Measurements from ENCODE around the gene BID. TPM values are rescaled to one million over a fixed set of nuclear protein-coding genes. Genes with fewer than 3 reads are reported as not detected.

Gene BID
- total RNA-seq, 2 donors from 2014 or later = 11.8 to 13.0 TPM

DNA sequence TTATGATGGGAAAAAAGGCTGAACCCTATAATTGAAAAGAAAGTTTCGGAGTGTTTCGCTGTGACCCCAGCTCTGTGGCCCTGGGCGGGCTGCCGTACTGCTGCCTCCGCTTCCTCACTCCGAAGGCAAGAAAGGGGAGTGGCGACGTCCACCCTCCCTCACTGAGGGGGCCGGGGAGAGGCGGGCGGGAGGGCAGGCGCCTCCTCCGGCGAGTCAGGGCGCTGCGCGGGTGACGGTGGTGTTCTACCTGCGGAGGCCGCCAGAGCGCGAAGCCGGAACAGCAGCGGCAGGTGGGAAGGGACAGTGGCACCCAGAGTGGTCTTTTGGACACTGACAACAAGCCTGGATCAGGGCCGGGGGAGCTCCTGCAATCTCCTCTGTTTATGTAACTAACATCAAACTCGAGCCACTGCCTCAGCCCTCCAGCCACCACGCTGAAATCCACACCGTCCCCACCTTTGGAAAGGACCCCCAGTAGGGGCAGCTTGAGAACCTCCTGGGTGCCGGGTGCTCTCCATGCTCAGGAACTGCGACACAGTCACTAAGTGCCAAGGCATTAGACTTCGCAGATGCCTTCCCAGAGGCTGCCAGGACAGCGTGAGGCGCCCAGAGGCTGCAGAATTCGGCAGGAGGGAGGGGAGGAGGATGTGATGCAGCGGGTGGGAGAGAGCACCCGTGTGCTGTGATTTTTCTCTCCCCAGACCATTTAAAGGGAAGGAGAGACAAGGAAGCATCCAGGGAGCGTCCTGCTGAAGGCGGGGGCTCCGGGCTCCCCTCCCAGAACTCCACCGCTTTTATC lies 25.5 kb downstream of the BID start:
- DNase-seq (ENCODE audit: low spot score) = peak; percentile 68
- intact Hi-C loops (cut with DNase I) = loop anchor here in 1 of 2 donors (1.0 kb wide), 1 partner anchor 18 kb away; no protein-coding TSS in a partner anchor

GRCh38 chr22:17746916-17747315 lies 27.4 kb downstream of the BID start:
- DNase-seq (ENCODE audit: low spot score) = no peak
- intact Hi-C loops (cut with DNase I) = no loop called here

DNA sequence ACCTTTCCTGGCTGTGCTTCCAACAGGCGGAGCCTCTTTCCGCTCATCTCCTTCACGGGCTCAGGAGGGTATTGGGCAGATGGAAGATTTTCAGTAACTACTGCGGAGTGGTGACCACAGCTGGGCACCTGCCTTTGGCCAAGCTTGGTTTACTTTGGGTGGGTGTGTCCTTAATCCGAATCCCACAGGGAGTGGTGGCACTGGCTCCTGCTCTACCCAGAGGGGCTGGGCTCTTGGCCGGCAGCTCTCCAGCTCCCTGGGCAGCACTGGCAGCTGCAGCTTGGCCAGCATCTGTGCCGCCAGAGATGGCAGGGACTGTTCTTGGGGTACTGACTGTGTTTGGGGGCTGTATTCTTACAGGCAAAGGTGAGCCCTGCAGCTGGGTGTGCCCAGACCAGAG lies 29.8 kb downstream of the BID start:
- intact Hi-C loops (cut with DNase I) = no loop called here
- DNase-seq (ENCODE audit: low spot score) = no peak

DNA sequence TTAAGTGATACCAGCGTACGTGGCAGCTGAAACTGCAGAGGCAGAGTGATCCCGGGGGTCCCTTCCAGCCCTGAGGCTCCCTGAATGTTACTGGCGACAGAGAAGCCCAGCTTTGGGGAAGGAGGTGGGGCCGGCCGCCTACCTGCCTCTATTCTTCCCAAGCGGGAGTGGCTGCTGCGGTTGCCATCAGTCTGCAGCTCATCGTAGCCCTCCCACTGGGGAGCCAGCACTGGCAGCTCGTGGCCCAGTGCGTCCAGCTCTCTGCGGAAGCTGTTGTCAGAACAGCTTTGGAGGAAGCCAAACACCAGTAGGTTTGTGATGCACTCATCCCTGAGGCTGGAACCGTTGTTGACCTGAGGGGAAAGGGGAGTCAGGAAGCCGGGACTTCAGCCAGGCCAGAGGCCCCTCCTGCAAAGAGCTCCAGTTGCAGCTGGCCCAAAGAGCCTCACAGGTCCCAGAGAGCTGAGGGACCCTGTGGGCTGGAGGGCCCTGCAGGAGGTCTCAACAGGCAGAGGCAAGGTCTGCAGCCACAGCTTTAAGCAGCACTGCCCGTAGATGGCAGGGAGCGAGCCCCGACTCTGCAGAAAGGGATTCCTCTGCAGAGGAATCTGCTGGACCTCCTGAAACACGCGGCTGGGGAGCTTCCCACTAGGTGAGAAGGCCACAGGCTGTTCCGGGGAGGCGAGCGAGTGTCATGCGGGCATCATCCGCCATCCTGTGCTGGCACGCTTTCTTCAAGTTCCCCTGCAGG lies 30.4 kb downstream of the BID start:
- intact Hi-C loops (cut with DNase I) = no loop called here
- no peak for DNase-seq (ENCODE audit: low spot score)

GRCh38 chr22:17742527-17742902 lies 31.8 kb downstream of the BID start:
- no peak for DNase-seq (ENCODE audit: low spot score)
- intact Hi-C loops (cut with DNase I) = no loop called here

GRCh38 chr22:17741866-17742526 lies 32.3 kb downstream of the BID start:
- intact Hi-C loops (cut with DNase I) = no loop called here

GRCh38 chr22:17739196-17739975 lies 34.9 kb downstream of the BID start:
- intact Hi-C loops (cut with DNase I) = no loop called here
- peak; percentile 79 for DNase-seq (ENCODE audit: low spot score)

More at GRCh38 chr22:17741866-17742526, 32.3 kb downstream of the BID start:
- DNase-seq (ENCODE audit: low spot score) = peak; percentile 16

DNA sequence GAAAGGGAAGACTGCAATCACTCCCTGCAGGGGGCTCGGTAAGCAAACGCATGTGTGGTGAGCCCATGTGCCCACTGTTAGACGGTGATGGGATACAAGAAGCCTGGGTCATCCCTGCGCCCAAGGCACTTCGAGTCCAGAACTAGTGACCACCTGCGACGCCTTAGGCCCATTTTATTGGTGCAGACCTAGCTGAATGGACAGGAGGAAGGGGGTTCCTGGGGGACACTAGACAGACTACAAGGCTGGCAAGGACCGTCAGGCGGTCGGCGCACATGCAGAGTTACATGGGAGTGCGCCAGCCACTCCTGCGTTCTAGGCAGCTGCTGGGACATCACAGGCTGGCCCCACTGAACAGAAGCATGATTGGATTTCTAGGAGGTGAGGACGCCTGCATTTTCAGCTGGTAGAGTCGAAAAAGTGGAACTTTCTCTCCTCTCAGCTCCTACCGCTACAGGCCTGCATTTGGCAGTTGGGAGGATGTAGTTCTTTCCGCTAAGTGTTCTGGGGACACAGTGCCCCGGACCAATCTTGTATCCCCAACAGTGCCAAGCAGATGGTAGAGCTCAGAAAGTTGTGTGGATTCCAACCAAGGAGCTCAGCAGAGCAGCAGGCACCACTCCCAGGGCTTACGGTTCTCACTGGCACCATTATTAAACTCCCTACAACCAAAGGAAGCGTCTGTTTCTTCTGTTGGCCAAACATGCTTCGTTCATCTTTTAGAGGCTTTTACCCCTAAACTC lies 35.7 kb downstream of the BID start:
- intact Hi-C loops (cut with DNase I) = no loop called here
- peak; percentile 74 for DNase-seq (ENCODE audit: low spot score)

DNA sequence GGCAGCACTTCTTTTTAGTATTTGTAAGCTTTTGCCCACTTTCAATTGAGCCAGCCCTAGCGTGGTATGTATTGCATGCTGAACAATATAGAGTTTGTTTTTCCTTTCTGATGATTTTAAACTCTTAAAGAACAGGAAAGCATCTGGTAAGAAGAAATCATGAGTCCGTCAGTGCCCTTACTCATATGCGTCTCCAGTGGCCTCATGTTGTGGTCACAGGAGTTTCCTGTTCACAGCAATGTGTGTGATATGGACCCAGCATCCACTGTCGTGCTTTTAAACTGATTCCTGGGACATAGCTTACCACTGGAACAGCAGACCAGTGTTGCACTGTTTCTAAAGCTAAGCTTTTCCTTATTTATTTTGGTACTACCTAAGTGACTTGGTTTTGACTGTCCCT lies 40.1 kb downstream of the BID start:
- peak; percentile 8 for DNase-seq (ENCODE audit: low spot score)
- intact Hi-C loops (cut with DNase I) = no loop called here

DNA sequence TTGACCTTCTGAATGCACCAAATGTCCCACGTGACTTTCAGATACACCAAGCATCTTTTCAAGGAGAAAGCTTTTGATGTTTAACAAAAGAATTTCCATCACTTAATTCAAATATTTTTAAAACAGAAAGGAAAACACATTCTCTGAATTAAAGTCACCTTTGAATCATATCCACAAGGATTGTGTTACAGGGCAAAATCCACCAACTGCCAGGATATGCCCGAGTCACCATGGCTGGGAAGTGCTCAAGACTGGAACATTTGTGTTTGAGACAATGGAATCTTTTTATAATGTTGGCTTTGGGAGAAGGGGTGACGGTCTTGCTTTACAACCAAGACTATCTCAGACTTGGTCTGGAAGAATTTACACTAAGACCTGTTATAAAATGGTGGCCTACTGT lies 40.8 kb downstream of the BID start:
- no peak for DNase-seq (ENCODE audit: low spot score)
- intact Hi-C loops (cut with DNase I) = no loop called here

DNA sequence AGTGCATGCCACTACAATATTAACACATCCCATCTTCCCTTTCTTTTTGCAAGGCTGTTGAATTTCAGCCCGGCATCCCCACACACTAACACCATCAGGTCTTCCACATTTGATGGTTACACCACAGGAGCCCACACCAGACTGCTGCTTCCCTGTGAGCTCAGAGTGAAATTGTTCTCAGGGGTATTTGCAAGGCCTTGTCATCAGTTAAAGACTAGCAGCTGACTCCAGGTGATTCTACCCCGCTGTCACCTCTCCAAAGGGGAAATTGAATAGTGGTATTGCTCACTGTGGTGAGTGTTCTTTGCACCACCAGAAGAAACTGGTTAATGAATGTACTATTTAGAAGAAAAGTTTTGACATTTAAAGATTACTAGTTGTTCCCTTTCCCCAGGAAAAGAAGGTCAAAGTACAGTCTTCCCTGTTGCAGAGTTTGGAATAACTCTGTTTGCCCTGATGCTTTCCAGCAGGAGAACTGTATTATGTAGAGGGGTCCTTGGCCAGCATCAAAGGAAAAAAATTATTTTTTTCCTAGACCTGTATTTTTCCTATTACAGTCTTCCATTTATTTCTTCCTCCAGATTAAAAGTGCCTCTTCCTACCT lies 41.9 kb downstream of the BID start:
- intact Hi-C loops (cut with DNase I) = no loop called here
- no peak for DNase-seq (ENCODE audit: low spot score)

DNA sequence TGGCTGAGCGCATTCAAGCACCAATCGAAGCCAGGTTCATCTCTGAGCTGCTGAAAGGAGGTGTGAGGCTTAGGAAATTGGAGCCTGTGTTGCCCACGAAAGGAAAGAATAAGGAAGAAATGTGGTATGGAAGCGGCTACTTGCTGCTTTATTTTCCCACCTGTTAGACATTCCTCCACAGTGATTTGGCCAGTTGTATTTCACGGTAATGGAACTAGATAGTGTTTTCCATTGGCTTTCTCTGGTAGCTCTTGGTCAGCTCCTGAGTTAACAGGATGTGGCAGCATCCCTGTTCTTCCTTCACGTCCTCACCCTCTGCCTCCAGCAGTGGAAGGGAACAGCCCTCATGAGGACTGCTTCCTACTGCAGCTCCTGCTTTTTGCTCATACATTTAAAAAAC lies 44.7 kb downstream of the BID start:
- intact Hi-C loops (cut with DNase I) = loop anchor here in 1 of 2 donors (10.0 kb wide), 1 partner anchor 155 kb away; no protein-coding TSS in a partner anchor
- DNase-seq (ENCODE audit: low spot score) = no peak

DNA sequence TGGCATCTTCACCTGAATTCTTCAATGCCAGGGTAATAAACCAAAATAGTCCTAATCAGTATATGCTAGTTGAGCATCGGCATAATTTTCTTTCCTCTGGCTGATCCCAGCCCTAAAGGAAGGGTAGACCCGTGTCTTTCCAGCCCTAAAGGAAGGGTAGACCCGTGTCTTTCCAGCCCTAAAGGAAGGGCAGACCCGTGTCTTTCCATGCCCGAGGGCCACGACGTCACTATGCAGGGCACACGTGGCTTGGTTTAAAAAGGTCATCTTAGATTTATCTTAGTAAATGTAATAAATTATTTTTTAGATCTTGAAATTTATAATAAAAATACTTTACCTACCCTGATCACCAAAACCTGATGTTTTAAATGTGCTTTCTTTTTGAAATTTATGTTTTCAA lies 45.5 kb downstream of the BID start:
- no peak for DNase-seq (ENCODE audit: low spot score)
- intact Hi-C loops (cut with DNase I) = loop anchor here in 1 of 2 donors (10.0 kb wide), 1 partner anchor 154 kb away; no protein-coding TSS in a partner anchor

GRCh38 chr22:17726928-17727897 lies 47.1 kb downstream of the BID start:
- intact Hi-C loops (cut with DNase I) = loop anchor here in 1 of 2 donors (10.0 kb wide), 1 partner anchor 152 kb away; no protein-coding TSS in a partner anchor
- DNase-seq (ENCODE audit: low spot score) = no peak

DNA sequence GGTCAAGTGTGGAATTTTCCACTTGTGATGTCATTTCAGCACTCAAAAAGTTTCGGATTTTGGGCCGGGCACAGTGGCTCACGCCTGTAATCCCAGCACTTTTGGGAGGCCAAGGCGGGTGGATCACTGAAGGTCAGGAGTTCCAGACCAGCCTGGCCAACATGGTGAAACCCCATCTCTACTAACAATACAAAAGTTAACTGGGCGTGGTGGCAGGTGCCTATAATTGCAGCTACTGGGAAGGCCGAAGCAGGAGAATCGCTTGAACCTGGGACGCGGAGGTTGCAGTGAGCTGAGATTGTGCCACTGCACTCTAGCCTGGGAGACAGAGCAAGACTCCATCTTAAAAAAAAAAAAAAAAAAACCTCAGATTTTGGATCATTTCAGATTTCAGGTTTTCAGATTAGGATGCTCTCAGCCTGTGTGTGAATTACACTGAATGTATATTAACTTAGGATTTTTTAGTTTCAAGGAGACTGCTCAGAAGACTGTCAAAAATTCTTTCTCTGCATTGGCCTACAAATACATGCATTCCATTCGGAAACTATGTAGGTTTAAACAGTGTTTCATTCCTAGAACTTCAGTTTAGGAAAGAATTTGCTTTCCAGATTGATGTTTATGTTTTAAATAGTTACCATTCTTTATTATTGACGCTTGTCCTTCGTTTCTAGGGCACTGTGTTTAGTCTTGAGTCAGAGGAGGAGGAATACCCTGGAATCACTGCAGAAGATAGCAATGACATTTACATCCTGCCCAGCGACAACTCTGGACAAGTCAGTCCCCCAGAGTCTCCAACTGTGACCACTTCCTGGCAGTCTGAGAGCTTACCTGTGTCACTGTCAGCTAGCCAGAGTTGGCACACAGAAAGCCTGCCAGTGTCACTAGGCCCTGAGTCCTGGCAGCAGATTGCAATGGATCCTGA lies 48.0 kb downstream of the BID start:
- DNase-seq (ENCODE audit: low spot score) = no peak
- intact Hi-C loops (cut with DNase I) = loop anchor here in 1 of 2 donors (10.0 kb wide), 1 partner anchor 151 kb away; no protein-coding TSS in a partner anchor

GRCh38 chr22:17725500-17725796 lies 48.8 kb downstream of the BID start:
- DNase-seq (ENCODE audit: low spot score) = no peak
- intact Hi-C loops (cut with DNase I) = loop anchor here in 1 of 2 donors (10.0 kb wide), 1 partner anchor 151 kb away; no protein-coding TSS in a partner anchor
